K562 (cell line): ENCODE data around the gene DAZAP1. TPM values are rescaled to one million over a fixed set of nuclear protein-coding genes. Genes with fewer than 3 reads are reported as not detected.

Source experiments
- CSDE1 ChIP-seq, 2 experiments: fragments of 450-650 bp; IDR thresholded peaks; 2 replicates each; pipeline ENCODE4 v1.6.1; 2016; ENCODE audit warnings: mild to moderate bottlenecking in 1 of 2
- POLR2A ChIP-seq: fragments of 450-650 bp; conservative IDR thresholded peaks from 2 replicates; pipeline ENCODE4 v1.6.1; 2016
- SMARCB1 ChIP-seq: IDR thresholded peaks from 2 replicates; pipeline ENCODE4 v1.6.1; 2011; ENCODE audit warnings: improper control_type of control experiment, low read depth; ENCODE audit not compliant: insufficient read length
- SUPT5H ChIP-seq: fragments of 450-650 bp; IDR thresholded peaks from 2 replicates; pipeline ENCODE4 v1.6.1; 2016
- TBL1XR1 ChIP-seq, 2 experiments: IDR thresholded peaks; 2 replicates each; pipeline ENCODE4 v1.6.1; 2012; ENCODE audit warnings: improper control_type of control experiment in 2 of 2, low read length in 2 of 2, mild to moderate bottlenecking in 1 of 2
- TFAP4 ChIP-seq: sonication (generic); formaldehyde crosslinking; IDR thresholded peaks from 2 replicates; pipeline ENCODE4 v1.8.0; 2022; ENCODE audit warnings: missing genetic modification reagents, mild to moderate bottlenecking, moderate library complexity, borderline replicate concordance
- ZNF121 ChIP-seq: sonication (generic); formaldehyde crosslinking; conservative IDR thresholded peaks from 2 replicates; pipeline ENCODE4 v1.8.0; 2022; ENCODE audit warnings: missing genetic modification reagents
- ZNF274 ChIP-seq: IDR thresholded peaks from 2 replicates; pipeline ENCODE4 v1.6.1; 2011; ENCODE audit warnings: low read depth, mild to moderate bottlenecking, low read length, moderate library complexity, borderline replicate concordance
- ZNF511 ChIP-seq: sonication (generic); formaldehyde crosslinking; IDR thresholded peaks from 2 replicates; pipeline ENCODE4 v1.8.0; 2022; ENCODE audit warnings: mild to moderate bottlenecking, missing genetic modification reagents
- polyA plus RNA-seq, 8 experiments: library from polyadenylated mRNA; depleted of rRNA in 4 of 8; stranded (reverse) in 5 of 8; unstranded in 3 of 8; fragments of >200 nt; fragmentation: Nextera tagmentation in 2 of 8; fragmentation: Illumina TruSeq in 1 of 8; extraction: Ambion mirVana in 2 of 8; extraction: Trizol in 1 of 8; gene quantifications; 2 replicates each; pipeline versions ENCODE4 v1.2.1 to v1.2.3, GENCODE V29; 2011 to 2014; ENCODE audit warnings: inconsistent platforms in 1 of 8, missing spikeins in 1 of 8
- total RNA-seq, 7 experiments: library from RNA; depleted of rRNA in 6 of 7; stranded (reverse); fragments of >200 nt in 6 of 7; fragmentation: Illumina TruSeq in 2 of 7; extraction: Trizol in 2 of 7; gene quantifications; 2 replicates each; pipeline versions ENCODE4 v1.2.1 to v1.2.3, GENCODE V29; 2011 to 2021; ENCODE audit warnings: low replicate concordance in 1 of 7
- TF ChIP-seq, protein P1 (sequence below): fragments of 250-450 bp; sonication (Bioruptor Pico); IDR thresholded peaks from 2 replicates; pipeline ENCODE4 v1.8.0; 2021; ENCODE audit warnings: mild to moderate bottlenecking, moderate library complexity
- TF ChIP-seq, protein P2 (sequence below): fragments of 250-450 bp; sonication (Bioruptor Pico); IDR thresholded peaks from 2 replicates; pipeline ENCODE4 v1.4.0; 2020; ENCODE audit warnings: borderline replicate concordance
- TF ChIP-seq, protein P3 (sequence below): sonication (generic); formaldehyde crosslinking; IDR thresholded peaks from 2 replicates; pipeline ENCODE4 v1.8.1; 2023; ENCODE audit warnings: missing genetic modification reagents, mild to moderate bottlenecking, borderline replicate concordance

Gene DAZAP1
- total and polyA plus RNA-seq, 9 of the 15 experiments (the other 6 are each of a cell fraction or from before 2014, with no cell fraction given): 10.8 to 289 (median 142) TPM

DNA sequence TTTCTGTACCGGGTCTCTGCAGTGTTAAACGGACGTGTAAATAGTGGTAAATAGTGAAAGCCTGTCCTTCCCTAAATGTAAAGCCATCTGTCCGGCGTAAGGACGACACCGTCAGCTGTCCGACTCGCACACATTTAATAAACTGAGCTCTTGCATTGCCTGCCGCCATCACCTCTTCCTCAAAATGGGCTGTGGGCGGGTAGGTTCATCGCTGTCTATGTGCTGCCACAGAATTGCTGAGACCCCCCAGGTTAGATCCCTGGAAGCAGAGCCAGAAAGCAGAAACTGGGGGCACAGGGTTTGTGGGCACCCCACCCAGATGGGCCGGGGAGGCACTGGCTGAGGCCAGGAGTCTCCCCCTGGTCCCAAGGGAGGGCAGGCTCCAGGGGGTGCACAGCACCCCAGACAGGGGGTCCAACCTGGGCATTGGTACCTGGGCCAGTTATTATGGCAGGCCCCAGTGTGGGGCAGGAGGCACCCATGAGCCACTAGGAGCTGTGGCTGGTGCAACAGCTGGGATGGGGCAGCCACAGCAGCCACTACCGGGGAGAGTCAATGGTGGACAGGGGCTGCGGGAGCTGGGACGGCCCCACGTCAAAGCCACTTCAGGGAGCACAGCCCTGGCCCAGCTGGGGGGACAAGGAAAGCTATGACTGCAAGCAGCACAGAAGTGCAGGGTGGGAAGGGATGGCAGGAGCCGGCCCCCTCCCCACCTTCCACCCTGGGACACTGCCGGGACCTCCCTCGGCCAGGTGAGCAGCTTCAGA is 65.9 kb downstream of the DAZAP1 start (continued):
- TF ChIP-seq ZNF511 (CRISPR knock-in tag) (no peak), ZNF274 (no peak), SMARCB1 (no peak), POLR2A (peak; percentile 6; the same call in 1 of the 2 replicates), TBL1XR1 (IDR thresholded peaks at IDR 0.05; ENCODE audit: low read length in 2 of 2) (no peak), CSDE1 (IDR thresholded peaks at IDR 0.05) (no peak), TFAP4 (CRISPR knock-in tag) (0 out of 2 replicates have a peak, but pooled peaks have one; percentile 13), SUPT5H (0 out of 2 replicates have a peak, but pooled peaks have one; percentile 21), ZNF121 (CRISPR knock-in tag) (no peak)
- TF ChIP-seq, protein P1, sequence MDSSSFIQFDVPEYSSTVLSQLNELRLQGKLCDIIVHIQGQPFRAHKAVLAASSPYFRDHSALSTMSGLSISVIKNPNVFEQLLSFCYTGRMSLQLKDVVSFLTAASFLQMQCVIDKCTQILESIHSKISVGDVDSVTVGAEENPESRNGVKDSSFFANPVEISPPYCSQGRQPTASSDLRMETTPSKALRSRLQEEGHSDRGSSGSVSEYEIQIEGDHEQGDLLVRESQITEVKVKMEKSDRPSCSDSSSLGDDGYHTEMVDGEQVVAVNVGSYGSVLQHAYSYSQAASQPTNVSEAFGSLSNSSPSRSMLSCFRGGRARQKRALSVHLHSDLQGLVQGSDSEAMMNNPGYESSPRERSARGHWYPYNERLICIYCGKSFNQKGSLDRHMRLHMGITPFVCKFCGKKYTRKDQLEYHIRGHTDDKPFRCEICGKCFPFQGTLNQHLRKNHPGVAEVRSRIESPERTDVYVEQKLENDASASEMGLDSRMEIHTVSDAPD (CRISPR knock-in tag): no peak
- TF ChIP-seq, protein P2, sequence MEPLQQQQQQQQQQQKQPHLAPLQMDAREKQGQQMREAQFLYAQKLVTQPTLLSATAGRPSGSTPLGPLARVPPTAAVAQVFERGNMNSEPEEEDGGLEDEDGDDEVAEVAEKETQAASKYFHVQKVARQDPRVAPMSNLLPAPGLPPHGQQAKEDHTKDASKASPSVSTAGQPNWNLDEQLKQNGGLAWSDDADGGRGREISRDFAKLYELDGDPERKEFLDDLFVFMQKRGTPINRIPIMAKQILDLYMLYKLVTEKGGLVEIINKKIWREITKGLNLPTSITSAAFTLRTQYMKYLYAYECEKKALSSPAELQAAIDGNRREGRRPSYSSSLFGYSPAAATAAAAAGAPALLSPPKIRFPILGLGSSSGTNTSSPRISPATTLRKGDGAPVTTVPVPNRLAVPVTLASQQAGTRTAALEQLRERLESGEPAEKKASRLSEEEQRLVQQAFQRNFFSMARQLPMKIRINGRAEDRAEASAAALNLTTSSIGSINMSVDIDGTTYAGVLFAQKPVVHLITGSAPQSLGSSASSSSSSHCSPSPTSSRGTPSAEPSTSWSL (CRISPR knock-in tag): no peak
- TF ChIP-seq, protein P3, sequence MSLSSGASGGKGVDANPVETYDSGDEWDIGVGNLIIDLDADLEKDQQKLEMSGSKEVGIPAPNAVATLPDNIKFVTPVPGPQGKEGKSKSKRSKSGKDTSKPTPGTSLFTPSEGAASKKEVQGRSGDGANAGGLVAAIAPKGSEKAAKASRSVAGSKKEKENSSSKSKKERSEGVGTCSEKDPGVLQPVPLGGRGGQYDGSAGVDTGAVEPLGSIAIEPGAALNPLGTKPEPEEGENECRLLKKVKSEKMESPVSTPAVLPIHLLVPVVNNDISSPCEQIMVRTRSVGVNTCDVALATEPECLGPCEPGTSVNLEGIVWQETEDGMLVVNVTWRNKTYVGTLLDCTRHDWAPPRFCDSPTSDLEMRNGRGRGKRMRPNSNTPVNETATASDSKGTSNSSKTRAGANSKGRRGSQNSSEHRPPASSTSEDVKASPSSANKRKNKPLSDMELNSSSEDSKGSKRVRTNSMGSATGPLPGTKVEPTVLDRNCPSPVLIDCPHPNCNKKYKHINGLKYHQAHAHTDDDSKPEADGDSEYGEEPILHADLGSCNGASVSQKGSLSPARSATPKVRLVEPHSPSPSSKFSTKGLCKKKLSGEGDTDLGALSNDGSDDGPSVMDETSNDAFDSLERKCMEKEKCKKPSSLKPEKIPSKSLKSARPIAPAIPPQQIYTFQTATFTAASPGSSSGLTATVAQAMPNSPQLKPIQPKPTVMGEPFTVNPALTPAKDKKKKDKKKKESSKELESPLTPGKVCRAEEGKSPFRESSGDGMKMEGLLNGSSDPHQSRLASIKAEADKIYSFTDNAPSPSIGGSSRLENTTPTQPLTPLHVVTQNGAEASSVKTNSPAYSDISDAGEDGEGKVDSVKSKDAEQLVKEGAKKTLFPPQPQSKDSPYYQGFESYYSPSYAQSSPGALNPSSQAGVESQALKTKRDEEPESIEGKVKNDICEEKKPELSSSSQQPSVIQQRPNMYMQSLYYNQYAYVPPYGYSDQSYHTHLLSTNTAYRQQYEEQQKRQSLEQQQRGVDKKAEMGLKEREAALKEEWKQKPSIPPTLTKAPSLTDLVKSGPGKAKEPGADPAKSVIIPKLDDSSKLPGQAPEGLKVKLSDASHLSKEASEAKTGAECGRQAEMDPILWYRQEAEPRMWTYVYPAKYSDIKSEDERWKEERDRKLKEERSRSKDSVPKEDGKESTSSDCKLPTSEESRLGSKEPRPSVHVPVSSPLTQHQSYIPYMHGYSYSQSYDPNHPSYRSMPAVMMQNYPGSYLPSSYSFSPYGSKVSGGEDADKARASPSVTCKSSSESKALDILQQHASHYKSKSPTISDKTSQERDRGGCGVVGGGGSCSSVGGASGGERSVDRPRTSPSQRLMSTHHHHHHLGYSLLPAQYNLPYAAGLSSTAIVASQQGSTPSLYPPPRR: no peak
